Calu3 (cell line): Measurements from ENCODE around the gene RAD51B. TPM values are rescaled to one million over a fixed set of nuclear protein-coding genes. Genes with fewer than 3 reads are reported as not detected.
A peak's percentile ranks its signal among the peaks of the same experiment; 100 is the strongest.

ENCODE experiments used
- BruUV-seq: library from RNA; stranded (reverse); fragments of 400-500 nt; replicated peaks from 2 replicates; lab custom pipeline; 2021; lab: Mats Ljungman, UMichigan
- CTCF ChIA-PET: fragments of 300-600 bp; sonication (Branson Sonifier 250); formaldehyde crosslinking; loops from one replicate; lab custom pipeline; 2022; ENCODE audit warnings: antibody characterized with exemption; lab: Charles Lee
- DNase-seq: peaks from one replicate; pipeline ENCODE4 v3.0.0; 2022
- H3K27ac Mint-ChIP-seq: one replicate; pipeline ENCODE4 v1.8.0; 2022; ENCODE audit warnings: mixed read lengths; ENCODE audit not compliant: unreplicated experiment
- H3K27me3 Mint-ChIP-seq: one replicate; pipeline ENCODE4 v1.8.0; 2022; ENCODE audit warnings: mixed read lengths; ENCODE audit not compliant: unreplicated experiment
- H3K36me3 Mint-ChIP-seq: one replicate; pipeline ENCODE4 v1.8.0; 2022; ENCODE audit warnings: mild to moderate bottlenecking, moderate library complexity, mixed read lengths; ENCODE audit not compliant: insufficient read depth, unreplicated experiment
- H3K4me1 Mint-ChIP-seq: one replicate; pipeline ENCODE4 v1.8.0; 2022; ENCODE audit warnings: mild to moderate bottlenecking, low read depth, mixed read lengths; ENCODE audit not compliant: unreplicated experiment
- H3K4me3 Mint-ChIP-seq: one replicate; pipeline ENCODE4 v1.8.0; 2022; ENCODE audit warnings: mild to moderate bottlenecking, low read depth, moderate library complexity, mixed read lengths; ENCODE audit not compliant: unreplicated experiment
- H3K9me3 Mint-ChIP-seq: one replicate; pipeline ENCODE4 v1.8.0; 2022; ENCODE audit warnings: low read depth, mixed read lengths; ENCODE audit not compliant: unreplicated experiment
- CTCF ChIP-seq: fragments of 200-600 bp; IDR thresholded peaks from one replicate; pipeline ENCODE4 v1.8.0; 2022; ENCODE audit warnings: antibody characterized with exemption; ENCODE audit not compliant: unreplicated experiment
- intact Hi-C: fragments of 100-400 bp; cut with micrococcal nuclease; formaldehyde crosslinking; loops from one replicate; pipeline ENCODE4 v1.10.0; 2022; ENCODE audit not compliant: unreplicated experiment
- total RNA-seq: library from RNA; stranded (reverse); gene quantifications from 2 replicates; pipeline ENCODE4 v1.2.3, GENCODE V29; 2022

Gene RAD51B
- total RNA-seq, 1 experiment from 2014 or later = 24.7 TPM

- Mint-ChIP-seq H3K36me3 (no peaks in the 10 kb centered on the region), H3K9me3 (peaks cover 3% of the 10 kb centered on the region), H3K27me3 (no peaks in the 10 kb centered on the region), H3K4me3 (no peak overlapping the region), H3K4me1 (peaks cover 34% of the 10 kb centered on the region), H3K27ac (no peak overlapping the region)
- no TSS peak for BruUV-seq
- TF ChIP-seq CTCF = no peak
- DNase-seq = no peak
- CTCF ChIA-PET = no interaction called here
- intact Hi-C loops = no loop called here
Measured at GRCh38 chr14:68543516-68543915, 723.9 kb downstream of the RAD51B start.

GRCh38 chr14:68544081-68544892, 724.7 kb downstream of the RAD51B start:
- Mint-ChIP-seq H3K27me3 (no peaks in the 10 kb centered on the region), H3K36me3 (no peaks in the 10 kb centered on the region), H3K9me3 (peaks cover 3% of the 10 kb centered on the region), H3K4me3 (no peak overlapping the region), H3K27ac (no peak overlapping the region), H3K4me1 (peaks cover 29% of the 10 kb centered on the region)
- no peak for DNase-seq
- CTCF ChIA-PET = no interaction called here
- BruUV-seq = no TSS peak
- no peak for TF ChIP-seq CTCF
- intact Hi-C loops = no loop called here

GRCh38 chr14:68546839-68547238, 727.3 kb downstream of the RAD51B start:
- Mint-ChIP-seq H3K9me3 (peaks cover 3% of the 10 kb centered on the region), H3K36me3 (no peaks in the 10 kb centered on the region), H3K4me3 (no peak overlapping the region), H3K4me1 (peaks cover 34% of the 10 kb centered on the region), H3K27me3 (no peaks in the 10 kb centered on the region), H3K27ac (peak overlapping the region; percentile 19)
- no TSS peak for BruUV-seq
- CTCF ChIA-PET = interaction anchor here (1.0 kb wide), 1 partner anchor 26 kb away, joined by 3 read pairs; no protein-coding TSS in a partner anchor
- intact Hi-C loops = no loop called here
- no peak for TF ChIP-seq CTCF
- DNase-seq = no peak

GRCh38 chr14:68547305-68548193, 728.0 kb downstream of the RAD51B start:
- H3K9me3 Mint-ChIP-seq = peaks cover 3% of the 10 kb centered on the region
- H3K27me3 Mint-ChIP-seq = no peaks in the 10 kb centered on the region
- no peak overlapping the region for H3K4me3 Mint-ChIP-seq
- no peaks in the 10 kb centered on the region for H3K36me3 Mint-ChIP-seq
- CTCF ChIA-PET = interaction anchor here (1.0 kb wide), 1 partner anchor 27 kb away, joined by 3 read pairs; no protein-coding TSS in a partner anchor
- DNase-seq = no peak
- intact Hi-C loops = no loop called here
- peaks cover 34% of the 10 kb centered on the region for H3K4me1 Mint-ChIP-seq
- no TSS peak for BruUV-seq
- TF ChIP-seq CTCF = no peak
- H3K27ac Mint-ChIP-seq = peak overlapping the region; percentile 19
